ENCODE data around the gene MEIS2. TPM values are rescaled to one million over a fixed set of nuclear protein-coding genes. Genes with fewer than 3 reads are reported as not detected.

The MEIS2 gene
- total and polyA plus RNA-seq, 2 donors (not counting 3 experiments of a cell fraction or from before 2014, with no cell fraction given): 22.5 to 26.2 TPM

DNA sequence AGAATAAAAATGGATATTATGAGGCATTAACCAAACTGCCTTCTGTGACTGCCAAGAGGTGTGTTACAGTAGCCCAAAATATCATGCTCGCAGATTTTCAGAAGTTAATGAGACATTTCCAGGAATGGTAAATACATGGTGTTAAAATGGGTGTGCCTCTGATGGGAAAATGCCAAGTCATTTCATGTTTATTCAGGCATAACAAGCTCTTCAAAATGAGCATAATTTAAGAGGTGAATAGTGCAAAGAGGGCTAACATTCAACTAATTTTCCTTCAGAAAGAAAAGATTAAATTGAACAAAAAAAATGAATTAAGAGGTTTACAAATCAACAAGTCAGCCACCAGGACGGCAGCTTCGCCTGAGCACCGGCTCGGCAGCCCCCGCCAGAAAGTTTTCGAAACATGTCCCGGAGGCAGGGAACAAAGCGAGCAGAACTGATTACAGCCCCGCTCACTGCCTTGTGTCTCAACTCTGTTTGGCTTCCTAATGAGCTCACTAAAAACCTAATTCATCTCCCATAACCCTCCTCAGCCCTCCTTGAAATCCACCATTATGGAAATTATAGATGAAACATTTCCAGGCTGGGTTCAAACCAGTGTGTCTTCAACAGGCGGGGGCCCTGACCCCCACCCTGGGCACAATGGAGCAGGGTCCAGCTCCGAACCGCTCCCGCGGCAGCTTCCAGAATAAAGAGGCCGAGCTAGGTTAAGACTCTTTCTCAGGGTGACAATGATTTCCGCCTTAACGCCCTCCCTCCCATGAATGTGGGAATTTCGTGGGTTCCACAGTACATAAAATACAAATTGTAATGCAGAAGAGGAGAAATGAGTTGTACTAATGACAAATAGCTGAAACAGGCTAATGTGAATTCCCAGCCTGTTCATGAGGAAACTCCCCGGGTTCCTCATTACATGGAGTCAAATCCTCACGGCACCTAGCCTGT, 43.9 kb downstream of the MEIS2 start:
- dilution Hi-C loops (cut with MboI; ENCODE audit: extremely low pct_ligation_motif_present, low sequenced_read_pairs): no loop called here
- no peaks in the 10 kb centered on the region for H3K9me1 ChIP-seq (replicated peaks; ENCODE audit: control insufficient read depth, extremely low read depth, insufficient read depth, low read length)
- H4K20me1 ChIP-seq (replicated peaks; ENCODE audit: control insufficient read depth, extremely low read depth, insufficient read depth, low read length): no peaks in the 10 kb centered on the region
- H2AFZ ChIP-seq (ENCODE audit: low read depth, low read length): no peak overlapping the region
- no peak overlapping the region for H3K9ac ChIP-seq (replicated peaks; ENCODE audit: extremely low read depth, insufficient read depth, low read length)
- BruUV-seq (replicated peaks): no TSS peak
- H3K27ac ChIP-seq (ENCODE audit: insufficient read depth, low read depth, low read length): no peak overlapping the region
- no peaks in the 10 kb centered on the region for H3K36me3 ChIP-seq (ENCODE audit: control insufficient read depth in 2 of 2, extremely low read depth in 1 of 2, insufficient read depth in 2 of 2, low read length in 2 of 2)
- no peak overlapping the region for H3K4me3 ChIP-seq (replicated peaks in 1 of 3; ENCODE audit: insufficient read depth in 1 of 3, low read depth in 1 of 3, low read length in 3 of 3)
- intact Hi-C loops (cut with micrococcal nuclease): no loop called here
- TF ChIP-seq JUN (IDR thresholded peaks at IDR 0.05; ENCODE audit: borderline replicate concordance, insufficient read depth, insufficient read length, low read depth): no peak
- no peak for TF ChIP-seq MAX (IDR thresholded peaks at IDR 0.05; ENCODE audit: insufficient read depth, insufficient read length)
- TF ChIP-seq EZH2 (IDR thresholded peaks at IDR 0.05; ENCODE audit: borderline replicate concordance, low read depth, low read length, severe bottlenecking): no peak
- TF ChIP-seq MYC (IDR thresholded peaks at IDR 0.05; ENCODE audit: low read depth, low read length): no peak
- TF ChIP-seq POLR2A (IDR thresholded peaks at IDR 0.05; ENCODE audit: low read depth, low read length): no peak
- no peak for TF ChIP-seq CTCF (IDR thresholded peaks at IDR 0.05; ENCODE audit: extremely low read depth in 1 of 2, insufficient read depth in 1 of 2, low read depth in 1 of 2, low read length in 2 of 2)
- TF ChIP-seq FOS (IDR thresholded peaks at IDR 0.05; ENCODE audit: borderline replicate concordance, insufficient read depth, low read length): no peak
- no peak for FAIRE-seq
- no peaks in the 10 kb centered on the region for H3K27me3 ChIP-seq (ENCODE audit: control insufficient read depth in 2 of 2, insufficient read depth in 2 of 2, low read length in 2 of 2)
- ChIA-PET CTCF (no interaction called here), POLR2A (no interaction called here)
- H3K79me2 ChIP-seq (ENCODE audit: control insufficient read depth, insufficient read depth, low read length): no peaks in the 10 kb centered on the region
- no peak overlapping the region for H3K4me2 ChIP-seq (ENCODE audit: insufficient read depth, low read length)
- no peaks in the 10 kb centered on the region for H3K9me3 ChIP-seq (replicated peaks; ENCODE audit: control insufficient read depth, insufficient read depth, low read length)
- DNase-seq (ENCODE audit: low read depth, low spot score): peak; percentile 48
- H3K4me1 ChIP-seq (ENCODE audit: control insufficient read depth, extremely low read depth, insufficient read depth, low read length): peaks cover 17% of the 10 kb centered on the region
